B cell (primary cell): ENCODE results near the gene GORAB. TPM values are rescaled to one million over a fixed set of nuclear protein-coding genes. Genes with fewer than 3 reads are reported as not detected.

Experiments used
- ATAC-seq: fragments of 200-7000 bp; cut with Tn5 transposase; one replicate; pipeline ENCODE4 v1.10.0; 2021; ENCODE audit warnings: low read depth, mild to moderate bottlenecking, moderate number of reproducible peaks, moderate library complexity
- CTCF ChIA-PET: fragments of 350-600 bp; sonication (Branson Sonifier 250); formaldehyde crosslinking; loops from one replicate; lab custom pipeline; 2021; ENCODE audit warnings: antibody characterized with exemption, inconsistent platforms; lab: Charles Lee
- POLR2A ChIA-PET: fragments of 350-600 bp; sonication (Branson Sonifier 250); formaldehyde crosslinking; loops from one replicate; lab custom pipeline; 2021; ENCODE audit warnings: antibody characterized with exemption; lab: Charles Lee
- DNase-seq: peaks from one replicate; pipeline ENCODE4 v3.0.0; 2013
- H2AFZ ChIP-seq: 2 replicates; pipeline ENCODE4 v1.6.1; 2012; ENCODE audit warnings: mild to moderate bottlenecking, low read depth, low read length; ENCODE audit not compliant: insufficient read depth, poor library complexity, severe bottlenecking
- H3K27ac ChIP-seq, 2 donors: 1 replicate in 1 of 2; 2 replicates in 1 of 2; pipeline ENCODE4 v1.5.1; 2012 to 2013; ENCODE audit warnings: low read length in 2 of 2, mild to moderate bottlenecking in 2 of 2, moderate library complexity in 1 of 2
- H3K27me3 ChIP-seq, 4 experiments: fragments of 200-600 bp in 1 of 4; sonication (generic) in 1 of 4; replicated peaks in 1 of 4; 1 replicate in 2 of 4; 2 replicates in 2 of 4; pipeline versions ENCODE4 v1.6.1 to v1.7.0; 2013 to 2016; ENCODE audit warnings: low read length in 3 of 4, mild to moderate bottlenecking in 2 of 4, mixed read lengths in 1 of 4, moderate library complexity in 1 of 4; ENCODE audit not compliant: insufficient read depth in 4 of 4, control insufficient read depth in 3 of 4; ENCODE audit errors: control extremely low read depth in 1 of 4
- H3K36me3 ChIP-seq, 2 experiments: replicated peaks in 1 of 2; 1 replicate in 1 of 2; 2 replicates in 1 of 2; pipeline versions ENCODE4 v1.6.1 to v1.7.1; 2013; ENCODE audit warnings: low read length in 1 of 2; ENCODE audit not compliant: insufficient read depth in 2 of 2, control insufficient read depth in 1 of 2; ENCODE audit errors: control extremely low read depth in 1 of 2, extremely low read depth in 1 of 2
- H3K4me1 ChIP-seq, 2 donors: fragments of 200-600 bp in 1 of 2; sonication (generic) in 1 of 2; 1 replicate in 1 of 2; 2 replicates in 1 of 2; pipeline versions ENCODE4 v1.5.1 to v1.6.1; 2013 to 2017; ENCODE audit warnings: low read length in 2 of 2; ENCODE audit not compliant: control insufficient read depth in 2 of 2, insufficient read depth in 2 of 2
- H3K4me2 ChIP-seq: replicated peaks from 2 replicates; pipeline ENCODE3; 2012; ENCODE audit warnings: mild to moderate bottlenecking, low read depth, low read length; ENCODE audit not compliant: poor library complexity, severe bottlenecking
- H3K4me3 ChIP-seq, 5 experiments: fragments of 200-600 bp in 1 of 5; sonication (generic) in 1 of 5; 1 replicate in 3 of 5; 2 replicates in 2 of 5; pipeline versions ENCODE4 v1.5.1 to v1.7.0; 2011 to 2016; ENCODE audit warnings: low read length in 4 of 5, mild to moderate bottlenecking in 4 of 5, low read depth in 2 of 5, control low read depth in 1 of 5, moderate library complexity in 1 of 5; ENCODE audit not compliant: insufficient read depth in 1 of 5; ENCODE audit errors: control extremely low read depth in 1 of 5, extremely low read depth in 1 of 5
- H3K79me2 ChIP-seq: fragments of 200-600 bp; sonication (generic); one replicate; pipeline ENCODE4 v1.6.0; 2016; ENCODE audit warnings: low read length; ENCODE audit not compliant: control insufficient read depth, insufficient read depth
- H3K9ac ChIP-seq: fragments of 200-600 bp; sonication (generic); 2 replicates; pipeline ENCODE4 v1.6.1; 2017; ENCODE audit warnings: mild to moderate bottlenecking, low read length, moderate library complexity
- H3K9me3 ChIP-seq, 3 donors: one replicate each; pipeline versions ENCODE4 v1.6.1 to v1.7.1; 2013; ENCODE audit warnings: low read length in 2 of 3; ENCODE audit not compliant: control insufficient read depth in 2 of 3, insufficient read depth in 1 of 3; ENCODE audit errors: control extremely low read depth in 1 of 3
- H4K20me1 ChIP-seq: 2 replicates; pipeline ENCODE4 v1.6.0; 2012; ENCODE audit warnings: mild to moderate bottlenecking, low read length; ENCODE audit not compliant: insufficient read depth, control insufficient read depth, poor library complexity, severe bottlenecking
- H3K27ac Mint-ChIP-seq: one replicate; pipeline ENCODE4 v1.8.0; 2021; ENCODE audit warnings: mixed read lengths
- H3K27me3 Mint-ChIP-seq: one replicate; pipeline ENCODE4 v1.8.0; 2021; ENCODE audit warnings: mixed read lengths
- H3K4me1 Mint-ChIP-seq: one replicate; pipeline ENCODE4 v1.8.0; 2021; ENCODE audit warnings: mixed read lengths
- H3K4me3 Mint-ChIP-seq: one replicate; pipeline ENCODE4 v1.8.0; 2021; ENCODE audit warnings: mixed read lengths
- H3K9me3 Mint-ChIP-seq: one replicate; pipeline ENCODE4 v1.8.0; 2022; ENCODE audit warnings: mixed read lengths; ENCODE audit not compliant: insufficient read depth
- CTCF ChIP-seq: fragments of 200-600 bp; IDR thresholded peaks from one replicate; pipeline ENCODE4 v1.8.0; 2022; ENCODE audit warnings: antibody characterized with exemption, mild to moderate bottlenecking
- EZH2 ChIP-seq: IDR thresholded peaks from 2 replicates; pipeline ENCODE4 v1.6.1; 2012; ENCODE audit warnings: borderline replicate concordance, low read depth, mild to moderate bottlenecking, moderate library complexity, low read length; ENCODE audit not compliant: insufficient read depth, poor library complexity, severe bottlenecking
- WGBS: methylation state at CpG from one replicate; pipeline ENCODE4 v1.1.5; 2013; ENCODE audit warnings: missing lambda C conversion rate; ENCODE audit not compliant: insufficient coverage; 5-methylcytosine and 5-hydroxymethylcytosine counted together
- intact Hi-C: fragments of 100-400 bp; cut with micrococcal nuclease; formaldehyde crosslinking; loops from one replicate; pipeline ENCODE4 v1.10.0; 2022
- polyA plus RNA-seq: library from polyadenylated mRNA; depleted of rRNA; stranded (reverse); fragments of >200 nt; gene quantifications from 2 replicates; pipeline ENCODE4 v1.2.3, GENCODE V29; 2012
- total RNA-seq, 2 donors: library from RNA; stranded (reverse); fragments of 120-200 nt in 1 of 2; gene quantifications; 1 replicate in 1 of 2; 2 replicates in 1 of 2; pipeline versions ENCODE4 v1.2.3 to v1.2.4, GENCODE V29; 2013 to 2022

The GORAB gene
- total and polyA plus RNA-seq, 2 donors (not counting 1 experiment from before 2014, with no cell fraction given) = 15.1 to 24.2 TPM

GRCh38 chr1:170578359-170578758 lies 46.4 kb downstream of the GORAB start:
- peaks cover 10% of the 10 kb centered on the region for H3K27me3 Mint-ChIP-seq
- Histone ChIP-seq H3K79me2 (no peaks in the 10 kb centered on the region), H3K36me3 (no peaks in the 10 kb centered on the region), H3K9ac (no peak overlapping the region), H3K4me2 (no peak overlapping the region), H3K27me3 (peaks cover 0 to 4% (median 0%) of the 10 kb centered on the region in 4 experiments), H3K4me1 (no peaks in the 10 kb centered on the region), H4K20me1 (no peaks in the 10 kb centered on the region), H3K4me3 (no peak overlapping the region), H3K9me3 (peaks cover 0 to 2% (median 0%) of the 10 kb centered on the region in 3 donors), H3K27ac (no peak overlapping the region), H2AFZ (no peak overlapping the region)
- CTCF ChIA-PET = no interaction called here
- ATAC-seq (no peak), DNase-seq (no peak)
- TF ChIP-seq CTCF (no peak), EZH2 (no peak)
- no peak overlapping the region for H3K4me3 Mint-ChIP-seq
- no CpG with 5 or more reads among the region's 1 CpG for WGBS
- intact Hi-C loops = no loop called here
- peaks cover 2% of the 10 kb centered on the region for H3K9me3 Mint-ChIP-seq
- H3K27ac Mint-ChIP-seq = no peak overlapping the region
- POLR2A ChIA-PET = no interaction called here
- H3K4me1 Mint-ChIP-seq = no peaks in the 10 kb centered on the region

- ATAC-seq (no peak), DNase-seq (no peak)
- WGBS = 71% methylated on average over 1 of the region's 2 CpGs
- Histone ChIP-seq H3K36me3 (no peaks in the 10 kb centered on the region), H3K9me3 (peaks cover 0 to 2% (median 0%) of the 10 kb centered on the region in 3 donors), H3K79me2 (no peaks in the 10 kb centered on the region), H3K4me2 (no peak overlapping the region), H3K4me1 (no peaks in the 10 kb centered on the region), H3K9ac (no peak overlapping the region), H4K20me1 (no peaks in the 10 kb centered on the region), H3K4me3 (no peak overlapping the region), H2AFZ (no peak overlapping the region), H3K27me3 (peaks cover 0 to 4% (median 0%) of the 10 kb centered on the region in 4 experiments), H3K27ac (no peak overlapping the region)
- H3K9me3 Mint-ChIP-seq = no peaks in the 10 kb centered on the region
- intact Hi-C loops = no loop called here
- peaks cover 10% of the 10 kb centered on the region for H3K27me3 Mint-ChIP-seq
- no peak overlapping the region for H3K4me3 Mint-ChIP-seq
- no peaks in the 10 kb centered on the region for H3K4me1 Mint-ChIP-seq
- H3K27ac Mint-ChIP-seq = no peak overlapping the region
- TF ChIP-seq CTCF = no peak
- no peak for TF ChIP-seq EZH2
- CTCF ChIA-PET = no interaction called here
- POLR2A ChIA-PET = no interaction called here
Measured at GRCh38 chr1:170580636-170581440, 48.9 kb downstream of the GORAB start.
